Breast epithelium (tissue), 3 donors: ENCODE data around the gene ANKRD39.

Experiments used
- POLR2A ChIP-seq: fragments of 450-650 bp; IDR thresholded peaks from one replicate; pipeline ENCODE4 v1.6.1; 2016; ENCODE audit warnings: antibody characterized with exemption, mild to moderate bottlenecking, moderate library complexity
- TF ChIP-seq, protein P1 (sequence below), 3 donors: fragments of 450-650 bp; IDR thresholded peaks; one replicate each; pipeline ENCODE4 v1.5.1; 2016 to 2017; ENCODE audit warnings: antibody characterized with exemption in 3 of 3, mild to moderate bottlenecking in 3 of 3, moderate library complexity in 3 of 3

DNA sequence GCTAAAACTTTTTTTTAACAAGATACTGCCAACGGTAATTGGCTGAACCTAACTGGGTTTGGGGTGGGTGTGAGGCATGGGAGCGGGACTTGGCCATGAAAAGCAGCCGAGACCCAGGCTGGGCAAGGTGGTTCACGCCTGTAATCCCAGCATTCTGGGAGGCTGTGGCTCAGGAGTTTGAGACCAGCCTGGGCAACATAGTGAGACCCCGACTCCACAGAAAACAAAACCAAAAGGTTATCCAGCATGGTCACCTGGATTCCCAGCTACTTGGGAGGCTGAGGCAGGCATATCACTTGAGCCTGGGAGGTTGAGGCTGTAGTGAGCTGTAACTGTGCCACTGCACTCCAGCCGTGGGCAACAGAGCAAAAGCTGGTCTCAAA, 23.1 kb upstream of the ANKRD39 start:
- TF ChIP-seq, protein P1, sequence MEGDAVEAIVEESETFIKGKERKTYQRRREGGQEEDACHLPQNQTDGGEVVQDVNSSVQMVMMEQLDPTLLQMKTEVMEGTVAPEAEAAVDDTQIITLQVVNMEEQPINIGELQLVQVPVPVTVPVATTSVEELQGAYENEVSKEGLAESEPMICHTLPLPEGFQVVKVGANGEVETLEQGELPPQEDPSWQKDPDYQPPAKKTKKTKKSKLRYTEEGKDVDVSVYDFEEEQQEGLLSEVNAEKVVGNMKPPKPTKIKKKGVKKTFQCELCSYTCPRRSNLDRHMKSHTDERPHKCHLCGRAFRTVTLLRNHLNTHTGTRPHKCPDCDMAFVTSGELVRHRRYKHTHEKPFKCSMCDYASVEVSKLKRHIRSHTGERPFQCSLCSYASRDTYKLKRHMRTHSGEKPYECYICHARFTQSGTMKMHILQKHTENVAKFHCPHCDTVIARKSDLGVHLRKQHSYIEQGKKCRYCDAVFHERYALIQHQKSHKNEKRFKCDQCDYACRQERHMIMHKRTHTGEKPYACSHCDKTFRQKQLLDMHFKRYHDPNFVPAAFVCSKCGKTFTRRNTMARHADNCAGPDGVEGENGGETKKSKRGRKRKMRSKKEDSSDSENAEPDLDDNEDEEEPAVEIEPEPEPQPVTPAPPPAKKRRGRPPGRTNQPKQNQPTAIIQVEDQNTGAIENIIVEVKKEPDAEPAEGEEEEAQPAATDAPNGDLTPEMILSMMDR (IDR thresholded peaks at IDR 0.05): no peak
- no peak for TF ChIP-seq POLR2A
